Kasumi-1 (cell line): ENCODE measurements around the gene OR9G1.
"Not testable (repeated sequence)": the region's sequence is repeated elsewhere in the genome, so short reads cannot be mapped to it uniquely, and the experiment has no call there.

Experiments
- DNase-seq, 2 experiments: peaks; one replicate each; lab custom pipeline; 2025; lab: John Stamatoyannopoulos, UW

OR9G1 gene

GRCh38 chr11:56698795-56699194, at the start of gene OR9G1:
Gene OR9G1 (plus strand): TSS chr11:56699095. CDS start chr11:56700388, 1,293 bp downstream.
- no peak for DNase-seq

DNA sequence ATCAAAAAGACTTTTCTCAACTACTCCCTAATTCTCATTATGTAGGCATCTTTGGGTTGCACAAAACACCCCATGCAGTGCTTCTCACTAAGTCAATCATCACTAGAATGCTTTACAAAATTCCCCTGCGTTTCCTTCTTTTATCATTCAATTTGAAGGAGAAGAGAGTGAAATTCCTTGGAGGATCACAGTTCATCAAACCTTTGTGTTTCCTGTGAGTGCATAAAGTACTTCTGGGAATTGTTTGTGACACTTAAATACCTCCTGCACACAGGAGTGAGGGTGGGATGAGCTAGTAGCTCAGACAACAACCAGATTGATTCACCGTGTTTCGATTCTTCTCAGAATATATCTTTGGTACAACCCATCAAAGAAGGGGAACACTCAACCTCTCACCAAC, 39.1 kb upstream of the OR9G1 start:
- no peak for DNase-seq

DNA sequence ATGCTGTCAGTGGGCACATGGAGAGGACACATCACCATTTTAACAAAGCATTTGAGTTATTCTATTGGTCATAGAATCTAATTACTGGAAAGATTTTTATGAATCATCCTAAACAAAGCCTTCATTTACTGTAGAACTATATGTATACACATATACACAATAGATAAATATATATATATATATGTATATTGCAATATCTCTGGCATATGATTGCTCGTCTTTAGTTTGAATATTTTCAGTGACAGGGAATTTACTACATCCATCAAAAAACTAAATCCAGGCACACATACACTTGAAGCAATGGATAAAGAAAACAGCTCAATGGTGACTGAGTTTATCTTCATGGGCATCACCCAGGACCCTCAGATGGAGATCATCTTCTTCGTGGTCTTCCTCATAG, 35.5 kb upstream of the OR9G1 start, which contains the start of gene OR5AR1:
Gene OR5AR1 (plus strand): TSS at position 301 of the 400 bp plus-strand sequence. CDS start 0 bp downstream, at position 301.
- DNase-seq, result no peak

GRCh38 chr11:56670984-56671383, 27.9 kb upstream of the OR9G1 start:
- no peak for DNase-seq

DNA sequence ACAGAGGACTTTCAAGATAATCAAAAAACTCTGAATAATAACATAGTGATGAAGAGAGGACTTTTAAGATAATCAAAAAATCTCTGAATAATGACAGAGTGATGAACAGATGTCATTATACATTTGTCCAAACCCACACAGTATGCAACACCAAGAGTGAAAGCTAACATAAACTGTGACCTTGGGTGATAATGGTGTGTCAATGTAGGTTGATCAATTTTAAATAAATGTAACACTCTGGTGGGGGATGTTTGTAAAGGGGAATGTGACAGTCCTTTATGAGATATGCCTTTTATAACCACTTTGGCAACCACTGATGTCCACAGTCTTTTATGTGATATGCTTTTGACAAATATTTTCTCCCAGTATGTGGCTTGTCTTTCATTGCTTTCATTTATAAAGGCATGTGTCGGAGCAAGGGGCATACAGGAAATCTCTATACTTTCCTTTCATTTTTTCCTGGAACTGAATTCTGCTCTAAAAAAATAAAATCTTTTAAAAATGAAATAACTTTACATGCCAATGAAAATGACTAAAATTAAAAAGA, 10.3 kb upstream of the OR9G1 start:
- no peak for DNase-seq

DNA sequence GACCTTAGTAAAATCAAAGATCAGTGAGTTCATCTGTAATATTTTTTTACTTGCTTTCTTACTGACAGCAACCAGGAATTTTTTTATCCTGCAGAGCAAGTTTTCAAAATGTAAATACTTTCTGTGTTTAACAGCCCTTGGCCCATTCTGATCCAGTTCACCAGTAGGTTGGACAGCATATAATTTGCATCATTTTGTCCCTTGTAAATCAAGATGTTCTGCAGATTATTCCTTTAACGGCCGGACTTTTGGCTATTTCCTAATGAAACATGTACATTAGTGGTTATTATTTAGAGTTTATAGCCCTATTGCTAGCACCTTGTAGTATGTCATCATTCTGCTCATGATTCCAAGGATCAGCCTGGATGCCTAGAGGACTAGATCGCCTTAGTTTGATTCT, 7.7 kb upstream of the OR9G1 start:
- DNase-seq, result not testable (repeated sequence)

- no peak for DNase-seq
Measured at GRCh38 chr11:56693428-56693827, 5.5 kb upstream of the OR9G1 start.

DNA sequence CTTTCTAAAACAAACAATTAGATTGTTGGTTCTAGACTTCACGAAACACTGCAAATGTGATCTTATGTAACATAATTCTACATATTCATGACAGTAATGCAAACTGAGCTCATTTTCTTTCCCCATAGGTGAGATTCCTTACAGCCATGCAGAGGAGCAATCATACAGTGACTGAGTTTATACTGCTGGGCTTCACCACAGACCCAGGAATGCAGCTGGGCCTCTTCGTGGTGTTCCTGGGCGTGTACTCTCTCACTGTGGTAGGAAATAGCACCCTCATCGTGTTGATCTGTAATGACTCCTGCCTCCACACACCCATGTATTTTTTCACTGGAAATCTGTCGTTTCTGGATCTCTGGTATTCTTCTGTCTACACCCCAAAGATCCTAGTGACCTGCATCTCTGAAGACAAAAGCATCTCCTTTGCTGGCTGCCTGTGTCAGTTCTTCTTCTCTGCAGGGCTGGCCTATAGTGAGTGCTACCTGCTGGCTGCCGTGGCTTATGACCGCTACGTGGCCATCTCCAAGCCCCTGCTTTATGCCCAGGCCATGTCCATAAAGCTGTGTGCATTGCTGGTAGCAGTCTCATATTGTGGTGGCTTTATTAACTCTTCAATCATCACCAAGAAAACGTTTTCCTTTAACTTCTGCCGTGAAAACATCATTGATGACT, 1.5 kb downstream of the OR9G1 start:
- DNase-seq, result peak; percentile 32 to 38

- DNase-seq, result no peak
Measured at GRCh38 chr11:56700914-56701485, 2.1 kb downstream of the OR9G1 start.

DNA sequence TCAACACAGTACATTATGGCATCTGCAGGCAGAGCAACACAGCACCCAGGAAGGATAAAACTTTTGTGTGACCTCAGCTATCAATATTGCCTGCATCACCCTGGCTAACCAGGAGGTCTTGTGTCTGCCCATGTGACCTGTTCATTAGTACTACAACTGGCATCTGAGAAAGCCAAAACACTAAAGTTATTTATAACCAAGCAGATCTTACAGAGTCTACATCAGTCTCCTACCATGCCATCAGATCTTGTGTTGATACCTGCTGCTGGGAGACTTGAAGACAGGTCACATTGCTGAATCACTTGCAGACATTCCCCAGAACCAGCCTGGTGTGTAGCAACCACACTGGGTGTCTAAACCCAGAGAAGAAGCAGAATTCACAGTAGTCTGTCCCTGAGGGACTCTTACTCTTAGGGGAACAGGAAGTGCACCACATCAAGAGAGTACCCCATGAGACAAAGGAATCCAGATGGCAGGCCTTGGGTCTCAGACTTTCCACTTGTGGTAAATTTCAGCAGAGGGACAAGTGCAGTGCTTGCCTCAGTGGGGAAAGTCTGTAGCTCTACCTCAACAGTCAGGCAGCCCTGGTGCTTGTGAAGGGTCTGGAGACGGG, 7.0 kb downstream of the OR9G1 start:
- no peak for DNase-seq

DNA sequence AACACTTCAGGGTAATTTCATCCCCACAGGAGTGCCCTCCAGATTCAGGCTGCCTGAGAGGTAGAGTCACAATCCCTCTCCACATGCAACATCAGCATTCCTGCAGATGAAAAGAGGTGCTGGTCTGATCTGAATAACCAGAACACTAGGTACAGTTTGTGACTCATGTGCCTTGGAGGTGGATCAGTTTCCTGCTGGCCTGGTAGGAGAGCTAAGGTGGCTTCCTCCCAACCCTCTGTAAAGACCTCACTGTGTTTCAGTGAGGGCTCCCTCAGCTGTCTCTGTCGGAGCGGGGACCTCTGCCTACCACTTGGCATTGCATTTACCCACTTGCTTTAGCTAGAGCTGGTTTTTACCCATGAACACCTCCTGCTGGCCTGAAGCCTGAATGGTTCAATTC, 7.6 kb downstream of the OR9G1 start:
- DNase-seq, result no peak

- DNase-seq, result no peak
Measured at GRCh38 chr11:56714206-56714605, 15.3 kb downstream of the OR9G1 start.

- DNase-seq, result no peak
Measured at GRCh38 chr11:56716379-56716854, 17.5 kb downstream of the OR9G1 start.

- no peak for DNase-seq
Measured at GRCh38 chr11:56720513-56720912, 21.6 kb downstream of the OR9G1 start.

GRCh38 chr11:56740107-56740506, 41.2 kb downstream of the OR9G1 start:
- no peak for DNase-seq

- no peak for DNase-seq
Measured at GRCh38 chr11:56740886-56741285, 42.0 kb downstream of the OR9G1 start.

- no peak for DNase-seq
Measured at GRCh38 chr11:56748597-56748996, 49.7 kb downstream of the OR9G1 start, which contains the start of gene OR9G4. Gene OR9G4 (minus strand): TSS chr11:56748697. CDS start chr11:56743766, 4,931 bp downstream.

DNA sequence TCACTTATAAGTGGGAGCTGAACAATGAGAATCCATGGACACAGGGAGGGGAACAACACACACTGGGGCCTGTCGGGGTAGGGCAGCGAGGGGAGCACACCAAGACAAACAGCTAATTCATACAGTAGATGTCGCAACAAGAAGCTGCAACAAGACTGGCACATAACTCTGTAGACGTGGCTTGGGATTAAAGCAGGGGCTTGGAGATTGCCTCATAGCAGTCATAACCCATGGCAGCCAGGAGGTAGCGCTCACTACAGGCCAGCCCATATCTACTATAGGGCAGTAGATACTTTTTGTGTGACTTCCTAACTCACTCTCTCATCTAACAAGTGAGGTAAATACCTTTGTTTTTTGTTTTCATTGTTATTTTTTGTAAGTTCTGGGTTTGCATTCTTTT, 51.3 kb downstream of the OR9G1 start:
- no peak for DNase-seq

- no peak for DNase-seq
Measured at GRCh38 chr11:56751480-56751879, 52.6 kb downstream of the OR9G1 start.
